A549 (cell line): ENCODE data around the gene HOXD8. TPM values are rescaled to one million over a fixed set of nuclear protein-coding genes. Genes with fewer than 3 reads are reported as not detected.

ENCODE experiments used
- ATAC-seq, 2 experiments: fragments of 200-7000 bp in 1 of 2; fragments of >200 bp in 1 of 2; cut with Nextera tagmentation in 1 of 2; cut with Tn5 transposase in 1 of 2; 3 replicates each; pipeline versions ENCODE4 v1.8.0 to v1.9.1; 2018 to 2020; ENCODE audit warnings: mild to moderate bottlenecking in 1 of 2, moderate library complexity in 1 of 2
- CTCF ChIA-PET: fragments of 300-600 bp; sonication (Branson Sonifier 250); formaldehyde crosslinking; extraction: SDS; loops from one replicate; lab custom pipeline; 2021; ENCODE audit warnings: antibody characterized with exemption, inconsistent platforms; lab: Yijun Ruan, JAX
- POLR2A ChIA-PET: fragments of 350-600 bp; formaldehyde crosslinking; extraction: SDS; loops from one replicate; lab custom pipeline; 2021; ENCODE audit warnings: antibody characterized with exemption, inconsistent platforms; lab: Yijun Ruan, JAX
- DNase-seq, 2 experiments: peaks; one replicate each; pipeline versions ENCODE4 v3.0.0 to v3.0.0-alpha.2; 2011 to 2016; ENCODE audit warnings: low read depth in 1 of 2, low spot score in 1 of 2
- FAIRE-seq: peaks from 2 replicates; lab custom pipeline; 2011; peaks lifted over from hg19 to GRCh38; lab: Jason Lieb, UNC
- H3K27ac ChIP-seq, 2 experiments: fragments of >200 bp; sonication (Bioruptor Twin); formaldehyde crosslinking; 3 replicates each; pipeline ENCODE4 v1.5.1; 2016 to 2017
- H3K4me1 ChIP-seq: fragments of >200 bp; sonication (Bioruptor Twin); formaldehyde crosslinking; 3 replicates; pipeline ENCODE4 v1.6.1; 2016
- H3K4me2 ChIP-seq: fragments of >200 bp; sonication (Bioruptor Twin); formaldehyde crosslinking; 3 replicates; pipeline ENCODE4 v1.6.1; 2016
- H3K4me3 ChIP-seq: fragments of >200 bp; sonication (Bioruptor Twin); formaldehyde crosslinking; 3 replicates; pipeline ENCODE4 v1.5.1; 2016
- H3K9me3 ChIP-seq: fragments of >200 bp; sonication (Bioruptor Twin); formaldehyde crosslinking; 3 replicates; pipeline ENCODE4 v1.6.1; 2016
- BCL3 ChIP-seq: fragments of >200 bp; sonication (Bioruptor Twin); formaldehyde crosslinking; IDR thresholded peaks from 3 replicates; pipeline ENCODE4 v1.6.1; 2016
- BHLHE40 ChIP-seq: IDR thresholded peaks from 2 replicates; pipeline ENCODE4 v1.6.1; 2012; ENCODE audit warnings: low read depth, low read length, inconsistent platforms
- CBX2 ChIP-seq: fragments of 200-600 bp; sonication (generic); IDR thresholded peaks from 2 replicates; pipeline ENCODE4 v1.6.1; 2016; ENCODE audit warnings: low read depth, mild to moderate bottlenecking, borderline replicate concordance
- CTCF ChIP-seq: fragments of >200 bp; sonication (Bioruptor Twin); formaldehyde crosslinking; IDR thresholded peaks from 3 replicates; pipeline ENCODE4 v1.5.1; 2016
- E2F6 ChIP-seq: IDR thresholded peaks from 2 replicates; pipeline ENCODE4 v1.6.1; 2012; ENCODE audit warnings: low read depth, borderline replicate concordance
- EHF ChIP-seq: fragments of 250-450 bp; sonication (Bioruptor Pico); IDR thresholded peaks from 2 replicates; pipeline ENCODE4 v1.5.0; 2020; ENCODE audit warnings: mild to moderate bottlenecking
- ELK1 ChIP-seq: fragments of 150-350 bp; IDR thresholded peaks from 2 replicates; pipeline ENCODE4 v1.6.1; 2014; ENCODE audit warnings: low read depth, mild to moderate bottlenecking, low read length
- HES2 ChIP-seq: fragments of >200 bp; sonication (Bioruptor Twin); formaldehyde crosslinking; IDR thresholded peaks from 2 replicates; pipeline ENCODE4 v1.6.1; 2016
- HEYL ChIP-seq: fragments of 250-450 bp; sonication (Bioruptor Pico); IDR thresholded peaks from 2 replicates; pipeline ENCODE4 v1.8.0; 2021; ENCODE audit warnings: mild to moderate bottlenecking, moderate library complexity
- HOXA7 ChIP-seq: fragments of 250-450 bp; sonication (Bioruptor Pico); IDR thresholded peaks from 2 replicates; pipeline ENCODE4 v1.5.0; 2020; ENCODE audit warnings: mild to moderate bottlenecking, moderate library complexity
- HOXB13 ChIP-seq: fragments of 250-450 bp; sonication (Bioruptor Pico); IDR thresholded peaks from 2 replicates; pipeline ENCODE4 v1.5.0; 2020; ENCODE audit warnings: low read depth, mild to moderate bottlenecking, moderate library complexity
- HOXB5 ChIP-seq: fragments of 250-450 bp; sonication (Bioruptor Pico); IDR thresholded peaks from 2 replicates; pipeline ENCODE4 v1.5.0; 2020; ENCODE audit warnings: mild to moderate bottlenecking, moderate library complexity
- MAX ChIP-seq: IDR thresholded peaks from 2 replicates; pipeline ENCODE4 v1.6.1; 2012
- NR3C1 ChIP-seq: fragments of >200 bp; sonication (Bioruptor Twin); formaldehyde crosslinking; IDR thresholded peaks from 3 replicates; pipeline ENCODE4 v1.6.1; 2017
- RARB ChIP-seq: fragments of 250-450 bp; sonication (Bioruptor Pico); IDR thresholded peaks from 2 replicates; pipeline ENCODE4 v1.8.0; 2021; ENCODE audit warnings: mild to moderate bottlenecking, moderate library complexity
- RNF2 ChIP-seq: fragments of 200-600 bp; sonication (generic); IDR thresholded peaks from 2 replicates; pipeline ENCODE4 v1.6.1; 2016; ENCODE audit warnings: low read depth, mild to moderate bottlenecking, antibody characterized with exemption, moderate library complexity, borderline replicate concordance
- ZSCAN20 ChIP-seq: fragments of 250-450 bp; sonication (Bioruptor Pico); IDR thresholded peaks from 2 replicates; pipeline ENCODE4 v1.8.0; 2022; ENCODE audit warnings: mild to moderate bottlenecking, moderate library complexity
- WGBS: methylation state at CpG from one replicate; pipeline ENCODE4 v1.1.6; 2017; ENCODE audit errors: missing lambda C conversion rate; 5-methylcytosine and 5-hydroxymethylcytosine counted together
- polyA plus RNA-seq, 4 experiments: library from polyadenylated mRNA; depleted of rRNA in 3 of 4; stranded (reverse); fragments of >200 nt; fragmentation: RNase III in 1 of 4; extraction: RNeasy Plus Mini Kit Qiagen cat#74134 plus additional on column Dnase treatment in 1 of 4; gene quantifications; 2 replicates in 3 of 4; 3 replicates in 1 of 4; pipeline ENCODE4 v1.2.3, GENCODE V29; 2011 to 2017

The HOXD8 gene
- polyA plus RNA-seq, 2 of the 4 experiments (the other 2 are of a cell fraction): 3.8 to 8.5 TPM

GRCh38 chr2:176091329-176092258, 37.9 kb upstream of the HOXD8 start:
- ChIA-PET POLR2A (no interaction called here), CTCF (interaction anchor here (1.4 to 2.2 kb wide), 3 partner anchors 12 to 401 kb away, joined by 4 to 8 read pairs (median 6); no protein-coding TSS in a partner anchor)
- DNase-seq (no peak), ATAC-seq (no peak), FAIRE-seq (no peak)
- Histone ChIP-seq H3K4me2 (no peak overlapping the region), H3K27ac (no peak overlapping the region), H3K4me3 (no peak overlapping the region), H3K9me3 (no peaks in the 10 kb centered on the region), H3K4me1 (peaks cover 2% of the 10 kb centered on the region; the same call in 1 of the 3 replicates)
- 73% methylated on average over 31 of the region's 31 CpGs for WGBS
- TF ChIP-seq RNF2 (no peak), ELK1 (no peak), HOXB5 (CRISPR knock-in tag) (no peak), HOXB13 (CRISPR knock-in tag) (no peak), BHLHE40 (no peak), EHF (CRISPR knock-in tag) (no peak), ZSCAN20 (no peak), CBX2 (no peak), HEYL (CRISPR knock-in tag) (no peak)

GRCh38 chr2:176092270-176093144, 37.0 kb upstream of the HOXD8 start, which contains the start of gene HOXD13:
HOXD13 (plus strand) TSS chr2:176092721; CDS start chr2:176092891, 170 bp downstream.
- no peak for DNase-seq
- Histone ChIP-seq H3K4me1 (peaks cover 7% of the 10 kb centered on the region; the same call in 2 of the 3 replicates), H3K27ac (peak within 1 kb of the TSS; percentile 50 to 79; a peak in 4 of 6 replicates), H3K4me2 (peak within 1 kb of the TSS; percentile 67), H3K9me3 (no peaks in the 10 kb centered on the region), H3K4me3 (peak within 1 kb of the TSS; percentile 46)
- no peak for FAIRE-seq
- ATAC-seq: peak; percentile 16 to 28; a peak in 2 of 6 replicates
- CTCF ChIA-PET: interaction anchor here (1.4 to 2.2 kb wide), 4 partner anchors 11 to 402 kb away, joined by 3 to 8 read pairs (median 5); no protein-coding TSS in a partner anchor
- POLR2A ChIA-PET: no interaction called here
- TF ChIP-seq CTCF: no peak
- no peak for TF ChIP-seq RARB (CRISPR knock-in tag)
- WGBS: 65% methylated on average over 55 of the region's 95 CpGs

GRCh38 chr2:176093145-176093897, 36.2 kb upstream of the HOXD8 start:
- no peak for DNase-seq

More at GRCh38 chr2:176093145-176093897, 36.2 kb upstream of the HOXD8 start:
- ChIA-PET POLR2A (no interaction called here), CTCF (interaction anchor here (1.2 to 2.2 kb wide), 6 partner anchors 8 to 726 kb away, joined by 3 to 9 read pairs (median 4); no protein-coding TSS in a partner anchor)
- no peak for FAIRE-seq
- peak; percentile 30; the same call in 1 of the 2 replicates for TF ChIP-seq E2F6
- TF ChIP-seq NR3C1: no peak
- no peak for TF ChIP-seq HOXB13 (CRISPR knock-in tag)
- TF ChIP-seq HES2: no peak
- TF ChIP-seq CTCF: 0 out of 3 replicates have a peak, but pooled peaks have one; percentile 7
- no peak for TF ChIP-seq ZSCAN20
- TF ChIP-seq HOXA7 (CRISPR knock-in tag): no peak
- TF ChIP-seq MAX: peak; percentile 75
- no peak for TF ChIP-seq BCL3
- Histone ChIP-seq H3K4me3 (peak overlapping the region; percentile 46), H3K4me2 (peak overlapping the region; percentile 67), H3K9me3 (no peaks in the 10 kb centered on the region), H3K27ac (peak overlapping the region in 1 of 2 experiments; percentile 79; a peak in 3 of 6 replicates), H3K4me1 (peaks cover 7% of the 10 kb centered on the region; the same call in 2 of the 3 replicates)
- WGBS: 53% methylated on average over 23 of the region's 53 CpGs
- peak; percentile 32 to 39; a peak in 4 of 6 replicates for ATAC-seq
